WTC11 (cell line): Measurements from ENCODE around the gene TM2D1. TPM values are rescaled to one million over a fixed set of nuclear protein-coding genes. Genes with fewer than 3 reads are reported as not detected.

Experiments
- ATAC-seq: fragments of 200-7000 bp; cut with Tn5 transposase; 2 replicates; pipeline ENCODE4 v1.10.0; 2021; ENCODE audit warnings: mild to moderate bottlenecking, moderate library complexity
- CTCF ChIA-PET: fragments of 300-600 bp; sonication (Branson Sonifier 250); formaldehyde crosslinking; loops from one replicate; lab custom pipeline; 2021; ENCODE audit warnings: antibody characterized with exemption; lab: Charles Lee
- POLR2A ChIA-PET: fragments of 350-600 bp; sonication (Branson Sonifier 250); formaldehyde crosslinking; loops from one replicate; lab custom pipeline; 2021; ENCODE audit warnings: antibody characterized with exemption; lab: Charles Lee
- DNase-seq: peaks from one replicate; pipeline ENCODE4 v3.0.0; 2021; ENCODE audit warnings: low spot score
- H3K27ac Mint-ChIP-seq: 2 replicates; pipeline ENCODE4 v1.8.0; 2021; ENCODE audit warnings: mixed read lengths
- H3K27me3 Mint-ChIP-seq: 2 replicates; pipeline ENCODE4 v1.8.0; 2021; ENCODE audit warnings: low read depth, mild to moderate bottlenecking, moderate library complexity, mixed read lengths
- H3K36me3 Mint-ChIP-seq: 2 replicates; pipeline ENCODE4 v1.8.0; 2021; ENCODE audit warnings: mixed read lengths
- H3K4me1 Mint-ChIP-seq: 2 replicates; pipeline ENCODE4 v1.8.0; 2022; ENCODE audit warnings: mixed read lengths
- H3K4me3 Mint-ChIP-seq: 2 replicates; pipeline ENCODE4 v1.8.0; 2021; ENCODE audit warnings: mild to moderate bottlenecking, moderate library complexity, mixed read lengths
- H3K9me3 Mint-ChIP-seq: 2 replicates; pipeline ENCODE4 v1.8.0; 2021; ENCODE audit warnings: mixed read lengths
- CTCF ChIP-seq: fragments of 200-600 bp; IDR thresholded peaks from 2 replicates; pipeline ENCODE4 v1.8.0; 2022; ENCODE audit warnings: antibody characterized with exemption
- E2F5 ChIP-seq: sonication (generic); formaldehyde crosslinking; IDR thresholded peaks from 2 replicates; pipeline ENCODE4 v1.8.1; 2022; ENCODE audit warnings: mild to moderate bottlenecking, moderate library complexity, missing genetic modification reagents
- ETV6 ChIP-seq: sonication (generic); formaldehyde crosslinking; IDR thresholded peaks from 2 replicates; pipeline ENCODE4 v1.8.1; 2022; ENCODE audit warnings: mild to moderate bottlenecking, missing genetic modification reagents
- HMGA2 ChIP-seq: fragments of 250-450 bp; sonication (Bioruptor Pico); IDR thresholded peaks from 2 replicates; pipeline ENCODE4 v1.4.0; 2021; ENCODE audit warnings: mild to moderate bottlenecking, moderate library complexity
- HMGXB4 ChIP-seq: sonication (generic); formaldehyde crosslinking; IDR thresholded peaks from 2 replicates; pipeline ENCODE4 v1.8.1; 2023; ENCODE audit warnings: mild to moderate bottlenecking, moderate library complexity, missing genetic modification reagents
- PRRX2 ChIP-seq: fragments of 250-450 bp; sonication (Bioruptor Pico); IDR thresholded peaks from 2 replicates; pipeline ENCODE4 v1.8.0; 2021; ENCODE audit warnings: mild to moderate bottlenecking
- ZNF263 ChIP-seq: sonication (generic); formaldehyde crosslinking; IDR thresholded peaks from 2 replicates; pipeline ENCODE4 v1.8.1; 2022; ENCODE audit warnings: low read depth, mild to moderate bottlenecking, moderate library complexity, missing genetic modification reagents
- ZSCAN18 ChIP-seq: fragments of 250-450 bp; sonication (Bioruptor Pico); IDR thresholded peaks from 2 replicates; pipeline ENCODE4 v2.1.2; 2022; ENCODE audit warnings: mild to moderate bottlenecking, moderate library complexity
- total RNA-seq: library from RNA; stranded (reverse); gene quantifications from 3 replicates; pipeline ENCODE4 v1.2.3, GENCODE V29; 2021

TM2D1 gene
- total RNA-seq, 1 experiment from 2014 or later = 21.6 TPM

- TF ChIP-seq HMGXB4 = no peak
- TF ChIP-seq E2F5 = no peak
- TF ChIP-seq ZSCAN18 (CRISPR knock-in tag) = no peak
- no peak for TF ChIP-seq HMGA2
- no peak for TF ChIP-seq CTCF
These were observed 89.4 kb downstream of the TM2D1 start (continued) for GRCh38 chr1:61635557-61635956.

- no peak overlapping the region for H3K27ac Mint-ChIP-seq
- ATAC-seq = no peak
- no peak overlapping the region for H3K4me3 Mint-ChIP-seq
- no peaks in the 10 kb centered on the region for H3K9me3 Mint-ChIP-seq
- H3K4me1 Mint-ChIP-seq = peaks cover 2% of the 10 kb centered on the region
- no peaks in the 10 kb centered on the region for H3K27me3 Mint-ChIP-seq
- CTCF ChIA-PET = no interaction called here
- POLR2A ChIA-PET = no interaction called here
- H3K36me3 Mint-ChIP-seq = no peaks in the 10 kb centered on the region
- TF ChIP-seq ETV6 (no peak), ZNF263 (CRISPR knock-in tag) (no peak), PRRX2 (CRISPR knock-in tag) (no peak)
- no peak for DNase-seq
These were observed 93.5 kb downstream of the TM2D1 start for GRCh38 chr1:61631436-61631835.

Other genes starting within 250 kb of the TM2D1 start
- 52.4 to 57.9 TPM (median 56.8 TPM) in 3 replicates for gene PATJ, start 17.3 kb upstream of the TM2D1 start, total RNA-seq